HCT116 (cell line): ENCODE results near the gene YY2.

Experiments used
- EZH2 ChIP-seq: fragments of 200-600 bp; sonication (generic); IDR thresholded peaks from 2 replicates; pipeline ENCODE4 v1.6.1; 2017; ENCODE audit warnings: antibody characterized with exemption, mixed run types
- ZFX ChIP-seq: fragments of 450-650 bp; IDR thresholded peaks from 2 replicates; pipeline ENCODE4 v1.6.1; 2017

DNA sequence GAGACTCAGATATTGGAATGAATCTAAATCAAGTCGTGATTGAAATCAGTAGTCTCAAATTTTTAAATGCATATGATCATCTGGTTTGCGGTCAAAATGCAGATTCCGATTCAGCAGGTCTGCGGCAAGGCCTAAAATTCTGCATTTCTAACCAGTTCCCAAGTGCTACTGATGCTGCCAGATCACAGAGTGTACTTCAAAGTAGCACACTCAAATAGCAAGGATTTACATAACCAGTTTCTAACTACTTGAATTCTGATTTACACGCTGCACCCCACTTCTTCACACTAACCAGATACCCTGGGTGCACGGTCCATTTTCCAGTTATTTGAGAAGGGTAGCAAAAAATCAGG is 15.6 kb upstream of the YY2 start:
- TF ChIP-seq EZH2 (no peak), ZFX (no peak)
